T-helper 22 cell (primary cell): Measurements from ENCODE around the gene MTO1.
"Not testable (repeated sequence)": the region's sequence is repeated elsewhere in the genome, so short reads cannot be mapped to it uniquely, and the experiment has no call there.

Source experiments
- DNase-seq: peaks from one replicate; pipeline ENCODE4 v3.0.0-alpha.2; 2020; ENCODE audit warnings: low read depth

MTO1 gene

DNA sequence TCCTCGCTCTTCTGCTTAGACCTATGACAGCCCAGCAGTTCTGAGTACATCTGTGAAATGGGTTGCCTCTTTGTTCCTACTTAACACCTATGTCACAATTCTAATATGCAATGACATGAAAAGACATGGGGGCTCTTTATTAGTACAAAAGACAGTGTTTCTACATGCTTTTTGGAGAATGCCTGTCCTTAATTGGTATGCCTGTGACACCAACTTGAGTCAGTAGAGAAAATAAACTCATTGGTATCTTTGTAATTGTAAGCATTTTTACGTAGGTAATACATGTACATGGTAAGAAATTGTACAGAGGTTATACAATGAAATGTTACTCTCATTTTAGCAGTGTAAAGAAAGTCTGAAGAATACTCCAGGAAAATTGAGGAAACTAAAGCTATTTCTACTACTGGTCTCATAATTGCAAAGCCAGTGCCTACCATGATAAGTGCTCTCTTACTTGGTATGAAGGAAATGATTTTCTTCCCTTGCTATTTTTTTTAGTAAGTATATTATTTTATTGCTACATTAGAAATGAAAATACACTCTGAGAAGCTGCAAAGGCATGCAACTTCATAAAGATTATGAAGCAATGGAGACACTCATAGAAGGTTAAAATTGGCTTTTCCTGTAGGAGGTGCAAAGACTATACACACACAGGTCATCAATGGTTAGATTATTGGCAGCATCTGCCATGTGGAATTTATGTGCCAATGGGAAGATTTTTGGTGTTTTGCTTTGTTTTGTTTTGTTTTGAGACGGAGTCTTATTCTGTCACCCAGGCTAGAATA lies 64.2 kb downstream of the MTO1 start:
- DNase-seq = no peak

DNA sequence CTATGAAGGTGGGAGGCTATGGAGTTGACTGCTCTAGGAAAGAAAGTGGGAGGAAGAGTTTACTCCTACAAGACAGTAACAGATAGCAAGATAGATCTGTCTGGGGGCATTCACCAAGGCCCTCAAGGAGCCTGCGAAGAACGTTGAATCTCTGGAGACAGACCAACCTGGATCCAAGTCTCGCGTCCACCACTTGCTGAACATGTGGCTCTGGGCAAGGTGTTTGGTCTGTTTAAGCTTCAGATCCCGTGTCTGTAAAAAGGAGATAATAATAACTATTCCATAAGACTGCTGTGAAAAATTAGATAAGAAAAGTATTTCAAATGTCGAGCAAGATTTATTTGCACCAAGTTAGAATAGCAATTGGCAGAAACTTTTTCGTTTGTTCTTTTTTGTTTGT lies 67.4 kb downstream of the MTO1 start:
- no peak for DNase-seq

DNA sequence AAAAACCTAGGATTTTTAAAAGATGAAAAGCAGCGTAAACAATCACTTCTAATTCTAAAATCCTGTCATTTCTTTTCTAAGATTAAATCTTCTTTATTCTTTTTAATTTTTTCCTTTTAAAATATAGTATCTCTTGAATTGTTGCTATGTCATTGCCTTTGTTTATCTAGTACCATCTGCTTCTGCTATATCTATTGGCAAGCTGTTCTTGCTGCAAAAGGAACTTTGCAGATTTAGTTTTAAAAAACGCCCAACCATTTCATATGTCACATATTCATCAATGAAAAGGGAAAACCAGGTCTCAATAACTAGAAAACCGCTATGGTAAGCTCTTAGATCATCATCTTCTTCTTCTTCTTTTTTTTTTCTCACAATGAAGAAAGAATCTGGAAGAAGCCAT lies 70.8 kb downstream of the MTO1 start:
- no peak for DNase-seq

GRCh38 chr6:73534628-73535027 lies 73.1 kb downstream of the MTO1 start:
- DNase-seq = no peak

DNA sequence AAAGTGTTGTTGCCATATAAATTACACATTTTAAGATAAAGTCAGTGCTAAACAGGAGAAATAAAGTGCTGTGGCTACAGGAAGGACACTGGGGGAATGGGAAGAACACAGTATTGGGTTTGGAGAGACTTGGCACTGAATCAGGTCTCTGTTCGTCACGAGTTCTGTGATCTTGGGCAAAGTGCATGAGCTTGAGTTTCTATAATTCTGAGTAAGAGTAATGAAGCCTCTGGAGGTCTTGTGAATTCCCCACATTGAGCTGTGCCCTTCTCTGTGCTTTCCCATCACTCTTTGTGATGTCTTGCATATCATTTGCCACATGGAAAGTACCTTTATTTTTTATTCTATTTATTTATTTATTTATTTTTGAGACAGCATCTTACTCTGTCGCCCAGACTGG lies 76.1 kb downstream of the MTO1 start:
- DNase-seq = no peak

DNA sequence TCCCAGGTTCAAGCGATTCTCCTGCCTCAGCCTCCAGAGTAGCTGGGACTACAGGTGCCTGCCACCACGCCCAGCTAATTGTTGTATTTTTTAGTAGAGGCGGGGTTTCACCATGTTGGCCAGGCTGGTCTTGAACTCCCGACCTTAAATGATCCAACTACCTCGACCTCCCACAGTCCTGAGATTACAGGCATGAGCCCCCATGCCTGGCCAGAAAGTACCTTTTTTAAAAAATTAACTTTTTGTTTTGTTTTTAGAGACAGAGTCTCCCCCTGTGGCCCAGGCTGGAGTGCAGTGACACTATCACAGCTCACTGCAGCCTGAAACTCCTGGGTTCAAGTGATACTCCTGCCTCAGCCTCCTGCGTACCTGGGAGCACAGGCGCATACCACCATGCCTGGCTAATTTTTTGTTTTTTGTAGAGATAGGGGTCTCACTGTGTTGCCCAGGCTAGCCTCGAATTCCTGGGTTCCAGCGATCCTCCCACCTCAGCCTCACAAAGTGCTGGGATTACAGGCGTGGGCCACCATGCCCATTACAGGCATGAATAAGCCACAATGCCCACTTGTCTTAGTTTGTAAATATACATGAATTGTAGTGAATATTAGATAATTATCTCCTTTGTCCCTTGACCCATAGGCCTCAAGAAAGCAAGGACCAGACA lies 76.7 kb downstream of the MTO1 start:
- DNase-seq = no peak

DNA sequence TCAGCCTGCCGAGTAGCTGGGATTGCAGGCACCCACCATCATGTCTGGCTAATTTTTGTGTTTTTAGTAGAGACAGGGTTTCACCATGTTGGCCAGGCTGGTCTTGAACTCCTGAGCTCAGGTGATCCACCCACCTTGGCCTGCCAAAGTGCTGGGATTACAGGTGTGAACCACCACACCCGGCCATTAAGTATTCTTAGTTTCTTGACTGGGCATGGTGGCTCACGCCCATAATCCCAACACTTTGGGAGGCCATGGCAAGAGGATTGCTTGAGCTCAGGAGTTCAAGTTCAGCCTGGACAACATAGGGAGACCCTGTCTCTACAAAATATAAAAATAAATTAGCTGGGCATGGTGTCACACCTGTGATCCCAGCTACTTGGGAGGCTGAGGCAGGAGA lies 80.9 kb downstream of the MTO1 start:
- DNase-seq = not testable (repeated sequence)

DNA sequence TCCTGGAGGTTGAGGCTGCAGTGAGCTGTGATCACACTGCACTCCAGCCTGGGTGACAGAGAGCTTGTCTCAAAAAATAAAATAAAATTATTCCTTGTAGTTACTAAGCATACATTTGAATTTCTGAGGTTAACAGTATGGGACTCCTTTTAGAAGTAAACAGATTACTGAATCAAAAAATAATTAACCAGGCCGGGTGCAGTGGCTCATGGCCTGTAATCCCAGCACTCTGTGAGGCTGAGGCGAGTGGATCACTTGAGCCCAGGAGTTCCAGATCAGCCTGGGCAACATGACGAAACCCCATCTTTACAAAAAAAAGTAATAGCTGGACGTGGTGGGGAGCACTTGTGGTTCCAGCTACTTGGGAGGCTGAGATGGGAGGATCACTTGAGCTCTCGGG lies 81.4 kb downstream of the MTO1 start:
- DNase-seq = no peak

DNA sequence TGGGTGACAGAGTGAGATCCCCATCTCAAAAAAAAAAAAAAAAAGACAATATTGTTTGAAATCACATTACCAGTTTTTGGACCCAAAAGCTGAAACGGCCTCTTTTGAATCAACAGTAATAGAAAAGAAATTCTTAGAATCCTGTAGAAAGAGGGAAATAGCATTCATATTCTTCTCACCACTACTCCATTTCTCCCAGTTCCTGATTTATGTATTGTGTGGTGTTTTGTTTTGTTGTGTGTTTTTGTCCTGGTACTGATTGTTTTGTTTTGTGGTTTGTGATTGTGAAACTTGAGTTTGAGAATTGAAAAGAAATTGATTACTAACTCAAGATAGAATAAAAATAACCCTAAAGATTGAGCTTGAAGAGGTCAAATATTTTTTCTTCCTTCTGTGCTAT lies 85.5 kb downstream of the MTO1 start:
- no peak for DNase-seq

DNA sequence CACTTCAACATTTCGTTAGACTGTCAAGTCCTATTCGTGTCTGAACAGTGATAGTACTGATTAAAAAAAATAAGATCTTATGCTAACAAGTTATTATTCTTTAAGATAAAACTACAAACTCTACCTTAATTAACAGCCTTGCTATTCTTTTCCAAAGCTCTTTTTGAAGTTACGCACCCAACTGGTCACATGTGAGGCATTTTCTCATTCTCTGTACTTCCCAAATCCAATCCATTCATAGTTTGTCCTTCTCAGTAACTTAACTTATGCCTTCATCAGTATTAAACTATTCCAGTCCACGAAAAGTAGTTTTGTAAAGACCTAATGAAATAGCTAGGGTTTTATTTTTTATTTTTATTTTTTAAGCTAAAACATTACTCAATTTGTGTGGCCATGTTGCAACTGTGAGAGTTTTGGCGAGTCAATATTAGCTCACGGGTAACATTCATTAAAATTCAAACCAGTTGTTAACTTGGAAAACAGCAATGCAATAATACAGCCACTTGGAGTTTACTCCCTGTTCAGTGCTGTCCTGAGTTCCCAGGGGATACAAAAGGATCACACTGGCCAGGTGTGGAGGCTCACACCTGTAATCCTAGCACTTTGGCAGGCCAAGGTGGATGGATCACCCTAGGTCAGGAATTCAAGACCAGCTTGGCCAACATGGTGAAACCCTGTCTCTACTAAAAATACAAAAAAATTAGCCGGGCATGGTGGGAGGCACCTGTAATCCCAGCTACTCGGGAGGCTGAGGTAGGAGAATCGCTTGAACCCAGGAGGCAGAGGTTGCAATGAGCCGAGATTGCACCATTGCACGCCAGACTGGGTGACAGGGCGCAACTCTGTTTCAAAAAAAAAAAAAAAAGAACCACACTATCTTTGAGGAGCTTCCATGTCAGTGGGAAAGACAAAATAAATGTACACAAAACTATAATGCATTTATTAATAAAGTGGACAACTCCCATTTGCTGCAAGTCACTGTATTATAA lies 87.2 kb downstream of the MTO1 start:
- no peak for DNase-seq

GRCh38 chr6:73551115-73551514 lies 89.6 kb downstream of the MTO1 start:
- not testable (repeated sequence) for DNase-seq

DNA sequence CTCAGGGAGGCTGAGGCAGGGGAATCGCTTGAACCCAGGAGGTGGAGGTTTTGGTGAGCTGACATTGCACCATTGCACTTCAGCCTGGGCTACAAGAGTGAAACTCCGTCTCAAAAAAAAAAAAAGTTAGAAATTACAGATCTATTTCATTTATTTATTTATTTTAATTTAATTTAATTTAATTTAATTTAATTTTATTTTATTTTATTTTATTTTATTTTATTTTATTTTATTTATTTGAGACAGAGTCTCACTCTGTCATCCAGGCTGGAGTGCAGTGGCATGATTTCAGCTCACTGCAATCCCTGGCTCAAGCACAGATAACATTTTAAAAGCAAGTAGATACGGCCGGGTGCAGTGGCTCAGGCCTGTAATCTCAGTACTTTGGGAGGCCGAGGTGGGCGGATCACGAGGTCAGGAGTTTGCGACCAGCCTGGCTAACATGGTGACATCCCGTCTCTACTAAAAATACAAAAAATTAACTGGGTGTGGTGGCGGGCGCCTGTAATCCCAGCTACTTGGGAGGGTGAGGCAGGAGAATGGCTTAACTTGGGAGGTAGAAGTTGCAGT lies 93.9 kb downstream of the MTO1 start:
- not testable (repeated sequence) for DNase-seq

GRCh38 chr6:73556836-73557235 lies 95.3 kb downstream of the MTO1 start:
- DNase-seq = no peak
